ENCODE measurements around the gene FEN1.

- no peak for TF ChIP-seq CTCF (IDR thresholded peaks at IDR 0.05 in 2 of 3, conservative IDR thresholded peaks at IDR 0.05 in 1 of 3; ENCODE audit: borderline replicate concordance in 1 of 3, insufficient read depth in 1 of 3, low read depth in 2 of 3, low read length in 2 of 3)
- no peak for TF ChIP-seq POLR2AphosphoS5 (IDR thresholded peaks at IDR 0.05; ENCODE audit: low read depth, low read length)
- no peak for TF ChIP-seq YY1 (IDR thresholded peaks at IDR 0.05; ENCODE audit: extremely low read depth, insufficient replicate concordance, low read depth, low read length)
- no peak for TF ChIP-seq EZH2 (IDR thresholded peaks at IDR 0.05)
- TF ChIP-seq JUND (IDR thresholded peaks at IDR 0.05): no peak
- TF ChIP-seq MAX (IDR thresholded peaks at IDR 0.05): no peak
- TF ChIP-seq ZFX (IDR thresholded peaks at IDR 0.05): no peak
- no peak for TF ChIP-seq SP1 (IDR thresholded peaks at IDR 0.05; ENCODE audit: low read depth)
- TF ChIP-seq POLR2A (IDR thresholded peaks at IDR 0.05; ENCODE audit: borderline replicate concordance, extremely low read depth, insufficient read depth, insufficient read length): no peak
- no peak for TF ChIP-seq ZNF274 (IDR thresholded peaks at IDR 0.05; ENCODE audit: low read depth, low read length)
- no peak for TF ChIP-seq SIN3A (IDR thresholded peaks at IDR 0.05; ENCODE audit: low read depth)
- no peak for TF ChIP-seq ATF3 (IDR thresholded peaks at IDR 0.05)
- no peak for TF ChIP-seq SRF (IDR thresholded peaks at IDR 0.05; ENCODE audit: low read depth)
Observed at GRCh38 chr11:61828379-61828628, 35.6 kb downstream of the FEN1 start.

Measured in HCT116 (cell line).